Liver (tissue), 3 donors: ENCODE measurements around the gene HEATR5A.

Source experiments
- EGR1 ChIP-seq, 2 donors: IDR thresholded peaks; 2 replicates each; pipeline ENCODE4 v1.6.1; 2016 to 2018; ENCODE audit warnings: antibody characterized with exemption in 2 of 2, low read depth in 2 of 2
- GABPA ChIP-seq, 2 donors: IDR thresholded peaks in 1 of 2; conservative IDR thresholded peaks in 1 of 2; 2 replicates each; pipeline ENCODE4 v1.6.1; 2016; ENCODE audit warnings: antibody characterized with exemption in 2 of 2, mild to moderate bottlenecking in 1 of 2, moderate library complexity in 1 of 2
- JUND ChIP-seq, 2 donors: IDR thresholded peaks; 2 replicates each; pipeline ENCODE4 v1.6.1; 2016; ENCODE audit warnings: antibody characterized with exemption in 2 of 2
- RAD21 ChIP-seq, 2 donors: IDR thresholded peaks; 2 replicates each; pipeline ENCODE4 v1.6.1; 2016; ENCODE audit warnings: antibody characterized with exemption in 2 of 2, mild to moderate bottlenecking in 2 of 2
- RXRA ChIP-seq, 2 donors: IDR thresholded peaks; 2 replicates each; pipeline ENCODE4 v1.6.1; 2017 to 2018; ENCODE audit warnings: antibody characterized with exemption in 2 of 2, mild to moderate bottlenecking in 1 of 2
- TAF1 ChIP-seq: conservative IDR thresholded peaks from 2 replicates; pipeline ENCODE4 v1.6.1; 2016; ENCODE audit warnings: antibody characterized with exemption, mild to moderate bottlenecking
- YY1 ChIP-seq: IDR thresholded peaks from 2 replicates; pipeline ENCODE4 v1.6.1; 2016; ENCODE audit warnings: antibody characterized with exemption, mild to moderate bottlenecking
- TF ChIP-seq, protein P1 (sequence below): fragments of 150-350 bp; IDR thresholded peaks from 2 replicates; pipeline ENCODE4 v1.5.1; 2017; ENCODE audit warnings: improper control_type of control experiment, low read depth, low read length; ENCODE audit not compliant: missing input control
- TF ChIP-seq, protein P2 (sequence below): IDR thresholded peaks from 2 replicates; pipeline ENCODE4 v1.6.1; 2016; ENCODE audit warnings: antibody characterized with exemption
- TF ChIP-seq, protein P3 (sequence below): IDR thresholded peaks from 2 replicates; pipeline ENCODE4 v1.6.1; 2016; ENCODE audit warnings: antibody characterized with exemption, mild to moderate bottlenecking
- TF ChIP-seq, protein P4 (sequence below): IDR thresholded peaks from 2 replicates; pipeline ENCODE4 v1.6.1; 2016; ENCODE audit warnings: antibody characterized with exemption
- TF ChIP-seq, protein P5 (sequence below): IDR thresholded peaks from 2 replicates; pipeline ENCODE4 v1.6.1; 2016; ENCODE audit warnings: antibody characterized with exemption
- donor health status: healthy.
- donor health status: healthy.

DNA sequence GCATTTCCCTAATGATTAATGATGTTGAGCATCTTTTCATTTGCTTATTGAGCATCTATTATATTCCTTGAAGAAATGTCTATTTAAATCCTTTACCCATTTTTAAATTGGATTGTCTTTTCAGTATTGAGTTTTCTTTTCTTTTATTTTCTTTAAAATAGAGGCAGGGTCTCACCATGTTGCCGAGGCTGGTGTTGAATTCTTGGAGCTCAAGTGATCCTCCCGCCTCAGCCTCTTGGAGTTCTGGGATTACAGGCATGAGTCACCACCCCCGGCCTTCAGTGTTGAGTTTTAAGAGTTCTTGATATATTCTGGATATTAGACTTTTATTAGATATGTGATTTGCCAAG lies 139.5 kb downstream of the HEATR5A start:
- TF ChIP-seq YY1 (no peak), TAF1 (no peak), GABPA (IDR thresholded peaks at IDR 0.05 in 1 of 2, conservative IDR thresholded peaks at IDR 0.05 in 1 of 2) (no peak), RAD21 (IDR thresholded peaks at IDR 0.05) (no peak), RXRA (IDR thresholded peaks at IDR 0.05) (no peak), JUND (IDR thresholded peaks at IDR 0.05) (no peak), EGR1 (IDR thresholded peaks at IDR 0.05; ENCODE audit: low read depth in 2 of 2) (no peak)
- TF ChIP-seq, protein P1, sequence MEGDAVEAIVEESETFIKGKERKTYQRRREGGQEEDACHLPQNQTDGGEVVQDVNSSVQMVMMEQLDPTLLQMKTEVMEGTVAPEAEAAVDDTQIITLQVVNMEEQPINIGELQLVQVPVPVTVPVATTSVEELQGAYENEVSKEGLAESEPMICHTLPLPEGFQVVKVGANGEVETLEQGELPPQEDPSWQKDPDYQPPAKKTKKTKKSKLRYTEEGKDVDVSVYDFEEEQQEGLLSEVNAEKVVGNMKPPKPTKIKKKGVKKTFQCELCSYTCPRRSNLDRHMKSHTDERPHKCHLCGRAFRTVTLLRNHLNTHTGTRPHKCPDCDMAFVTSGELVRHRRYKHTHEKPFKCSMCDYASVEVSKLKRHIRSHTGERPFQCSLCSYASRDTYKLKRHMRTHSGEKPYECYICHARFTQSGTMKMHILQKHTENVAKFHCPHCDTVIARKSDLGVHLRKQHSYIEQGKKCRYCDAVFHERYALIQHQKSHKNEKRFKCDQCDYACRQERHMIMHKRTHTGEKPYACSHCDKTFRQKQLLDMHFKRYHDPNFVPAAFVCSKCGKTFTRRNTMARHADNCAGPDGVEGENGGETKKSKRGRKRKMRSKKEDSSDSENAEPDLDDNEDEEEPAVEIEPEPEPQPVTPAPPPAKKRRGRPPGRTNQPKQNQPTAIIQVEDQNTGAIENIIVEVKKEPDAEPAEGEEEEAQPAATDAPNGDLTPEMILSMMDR: no peak
- TF ChIP-seq, protein P2, sequence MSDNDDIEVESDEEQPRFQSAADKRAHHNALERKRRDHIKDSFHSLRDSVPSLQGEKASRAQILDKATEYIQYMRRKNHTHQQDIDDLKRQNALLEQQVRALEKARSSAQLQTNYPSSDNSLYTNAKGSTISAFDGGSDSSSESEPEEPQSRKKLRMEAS: no peak
- TF ChIP-seq, protein P3, sequence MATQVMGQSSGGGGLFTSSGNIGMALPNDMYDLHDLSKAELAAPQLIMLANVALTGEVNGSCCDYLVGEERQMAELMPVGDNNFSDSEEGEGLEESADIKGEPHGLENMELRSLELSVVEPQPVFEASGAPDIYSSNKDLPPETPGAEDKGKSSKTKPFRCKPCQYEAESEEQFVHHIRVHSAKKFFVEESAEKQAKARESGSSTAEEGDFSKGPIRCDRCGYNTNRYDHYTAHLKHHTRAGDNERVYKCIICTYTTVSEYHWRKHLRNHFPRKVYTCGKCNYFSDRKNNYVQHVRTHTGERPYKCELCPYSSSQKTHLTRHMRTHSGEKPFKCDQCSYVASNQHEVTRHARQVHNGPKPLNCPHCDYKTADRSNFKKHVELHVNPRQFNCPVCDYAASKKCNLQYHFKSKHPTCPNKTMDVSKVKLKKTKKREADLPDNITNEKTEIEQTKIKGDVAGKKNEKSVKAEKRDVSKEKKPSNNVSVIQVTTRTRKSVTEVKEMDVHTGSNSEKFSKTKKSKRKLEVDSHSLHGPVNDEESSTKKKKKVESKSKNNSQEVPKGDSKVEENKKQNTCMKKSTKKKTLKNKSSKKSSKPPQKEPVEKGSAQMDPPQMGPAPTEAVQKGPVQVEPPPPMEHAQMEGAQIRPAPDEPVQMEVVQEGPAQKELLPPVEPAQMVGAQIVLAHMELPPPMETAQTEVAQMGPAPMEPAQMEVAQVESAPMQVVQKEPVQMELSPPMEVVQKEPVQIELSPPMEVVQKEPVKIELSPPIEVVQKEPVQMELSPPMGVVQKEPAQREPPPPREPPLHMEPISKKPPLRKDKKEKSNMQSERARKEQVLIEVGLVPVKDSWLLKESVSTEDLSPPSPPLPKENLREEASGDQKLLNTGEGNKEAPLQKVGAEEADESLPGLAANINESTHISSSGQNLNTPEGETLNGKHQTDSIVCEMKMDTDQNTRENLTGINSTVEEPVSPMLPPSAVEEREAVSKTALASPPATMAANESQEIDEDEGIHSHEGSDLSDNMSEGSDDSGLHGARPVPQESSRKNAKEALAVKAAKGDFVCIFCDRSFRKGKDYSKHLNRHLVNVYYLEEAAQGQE: no peak
- TF ChIP-seq, protein P4, sequence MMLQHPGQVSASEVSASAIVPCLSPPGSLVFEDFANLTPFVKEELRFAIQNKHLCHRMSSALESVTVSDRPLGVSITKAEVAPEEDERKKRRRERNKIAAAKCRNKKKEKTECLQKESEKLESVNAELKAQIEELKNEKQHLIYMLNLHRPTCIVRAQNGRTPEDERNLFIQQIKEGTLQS: no peak
- TF ChIP-seq, protein P5, sequence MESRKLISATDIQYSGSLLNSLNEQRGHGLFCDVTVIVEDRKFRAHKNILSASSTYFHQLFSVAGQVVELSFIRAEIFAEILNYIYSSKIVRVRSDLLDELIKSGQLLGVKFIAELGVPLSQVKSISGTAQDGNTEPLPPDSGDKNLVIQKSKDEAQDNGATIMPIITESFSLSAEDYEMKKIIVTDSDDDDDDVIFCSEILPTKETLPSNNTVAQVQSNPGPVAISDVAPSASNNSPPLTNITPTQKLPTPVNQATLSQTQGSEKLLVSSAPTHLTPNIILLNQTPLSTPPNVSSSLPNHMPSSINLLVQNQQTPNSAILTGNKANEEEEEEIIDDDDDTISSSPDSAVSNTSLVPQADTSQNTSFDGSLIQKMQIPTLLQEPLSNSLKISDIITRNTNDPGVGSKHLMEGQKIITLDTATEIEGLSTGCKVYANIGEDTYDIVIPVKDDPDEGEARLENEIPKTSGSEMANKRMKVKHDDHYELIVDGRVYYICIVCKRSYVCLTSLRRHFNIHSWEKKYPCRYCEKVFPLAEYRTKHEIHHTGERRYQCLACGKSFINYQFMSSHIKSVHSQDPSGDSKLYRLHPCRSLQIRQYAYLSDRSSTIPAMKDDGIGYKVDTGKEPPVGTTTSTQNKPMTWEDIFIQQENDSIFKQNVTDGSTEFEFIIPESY: no peak
